ENCODE measurements around the gene PRPSAP1. TPM values are rescaled to one million over a fixed set of nuclear protein-coding genes. Genes with fewer than 3 reads are reported as not detected.

PRPSAP1 gene
- total RNA-seq, 2 experiments from 2014 or later: 53.3 to 111 TPM

DNA sequence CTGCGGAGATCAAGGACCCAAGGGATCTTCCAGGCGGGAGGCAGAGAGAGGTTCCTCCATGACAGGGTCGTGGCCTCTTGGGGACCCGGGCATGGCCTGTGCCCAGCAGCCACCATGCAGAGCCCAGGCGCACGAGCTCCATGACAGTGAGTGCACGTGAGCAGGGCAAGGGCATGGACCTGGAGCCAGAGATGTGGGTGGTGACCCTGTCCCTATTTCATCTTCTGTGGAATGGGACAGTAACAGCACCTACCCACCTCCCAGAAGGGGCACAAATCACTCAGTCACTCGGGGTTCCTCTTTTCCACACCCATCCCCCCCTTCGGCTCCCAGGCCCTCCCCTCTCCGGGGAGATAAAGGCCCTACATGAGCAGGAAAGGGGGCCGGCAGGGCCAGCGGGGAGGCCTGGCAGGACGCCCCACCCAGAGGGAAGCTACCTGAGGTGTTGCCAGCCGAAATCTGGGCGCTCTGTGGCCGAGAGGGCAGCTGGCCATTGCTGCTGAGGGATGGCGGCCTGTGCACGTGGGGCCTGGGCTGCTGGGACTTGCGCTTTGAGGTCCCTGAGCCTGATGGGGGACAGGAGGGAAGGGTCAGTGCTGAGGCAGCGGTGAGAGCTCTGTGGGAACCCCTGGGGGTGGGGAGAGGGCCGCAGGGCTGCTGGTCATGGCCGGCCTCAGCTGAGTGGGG lies 78.2 kb downstream of the PRPSAP1 start:
- Histone ChIP-seq H3K4me2 (ENCODE audit: low read length) (no peak overlapping the region), H3K79me2 (ENCODE audit: insufficient read depth, low read depth, low read length) (no peaks in the 10 kb centered on the region), H3K4me3 (ENCODE audit: low read depth, low read length, poor library complexity, severe bottlenecking) (no peak overlapping the region), H3K36me3 (ENCODE audit: insufficient read depth, low read length) (peaks cover 4% of the 10 kb centered on the region; the same call in 1 of the 2 replicates), H3K9me3 (ENCODE audit: low read length) (no peaks in the 10 kb centered on the region), H4K20me1 (ENCODE audit: insufficient read depth, low read length) (no peaks in the 10 kb centered on the region), H2AFZ (ENCODE audit: low read length) (no peak overlapping the region), H3K4me1 (ENCODE audit: insufficient read depth, low read length, poor library complexity, severe bottlenecking) (peaks cover 48% of the 10 kb centered on the region), H3K27ac (ENCODE audit: low read depth, low read length, poor library complexity, severe bottlenecking) (no peak overlapping the region), H3K9me2 (ENCODE audit: insufficient read depth, low read length) (no peaks in the 10 kb centered on the region)
- TF ChIP-seq EZH2phosphoT487 (IDR thresholded peaks at IDR 0.05; ENCODE audit: borderline replicate concordance, low read depth, low read length) (no peak), CTCF (conservative IDR thresholded peaks at IDR 0.05; ENCODE audit: low read length) (no peak)
- no peak for DNase-seq (ENCODE audit: low spot score)
- no TSS peak for BruUV-seq (replicated peaks)
- POLR2A ChIA-PET: interaction anchor here (0.8 to 7.6 kb wide), 4 partner anchors 11 to 148 kb away, joined by 3 to 72 read pairs (median 5); partner anchors contain the start of gene UBALD2
- intact Hi-C loops (cut with micrococcal nuclease; ENCODE audit: unreplicated experiment): loop anchor here (5.0 kb wide), 1 partner anchor 263 kb away; no protein-coding TSS in a partner anchor
- CTCF ChIA-PET (ENCODE audit: unreplicated experiment): interaction anchor here (0.5 to 1.3 kb wide), 5 partner anchors 20 to 250 kb away, joined by 3 to 4 read pairs (median 3); no protein-coding TSS in a partner anchor

- no peak overlapping the region for H3K27ac ChIP-seq (ENCODE audit: low read depth, low read length, poor library complexity, severe bottlenecking)
- no peak overlapping the region for H2AFZ ChIP-seq (ENCODE audit: low read length)
Measured at GRCh38 chr17:76274112-76274956, 79.4 kb downstream of the PRPSAP1 start.

More at GRCh38 chr17:76274112-76274956, 79.4 kb downstream of the PRPSAP1 start:
- H3K36me3 ChIP-seq (ENCODE audit: insufficient read depth, low read length): peaks cover 11% of the 10 kb centered on the region; the same call in 1 of the 2 replicates
- ChIA-PET CTCF (ENCODE audit: unreplicated experiment) (interaction anchor here (0.7 to 1.7 kb wide), 5 partner anchors 13 to 249 kb away, joined by 3 to 4 read pairs (median 3); no protein-coding TSS in a partner anchor), POLR2A (interaction anchor here (0.8 to 7.6 kb wide), 5 partner anchors 9 to 147 kb away, joined by 3 to 72 read pairs (median 3); partner anchors contain the start of gene UBALD2)
- H3K9me3 ChIP-seq (ENCODE audit: low read length): no peaks in the 10 kb centered on the region
- peak overlapping the region; percentile 77; the same call in 1 of the 2 replicates for H3K4me2 ChIP-seq (ENCODE audit: low read length)
- no TSS peak for BruUV-seq (replicated peaks)
- H3K4me1 ChIP-seq (ENCODE audit: insufficient read depth, low read length, poor library complexity, severe bottlenecking): peaks cover 60% of the 10 kb centered on the region
- H3K4me3 ChIP-seq (ENCODE audit: low read depth, low read length, poor library complexity, severe bottlenecking): no peak overlapping the region
- no peaks in the 10 kb centered on the region for H4K20me1 ChIP-seq (ENCODE audit: insufficient read depth, low read length)
- DNase-seq (ENCODE audit: low spot score): peak; percentile 38
- H3K79me2 ChIP-seq (ENCODE audit: insufficient read depth, low read depth, low read length): peaks cover 6% of the 10 kb centered on the region; the same call in 1 of the 2 replicates
- intact Hi-C loops (cut with micrococcal nuclease; ENCODE audit: unreplicated experiment): no loop called here
- no peaks in the 10 kb centered on the region for H3K9me2 ChIP-seq (ENCODE audit: insufficient read depth, low read length)
- TF ChIP-seq EZH2phosphoT487 (IDR thresholded peaks at IDR 0.05; ENCODE audit: borderline replicate concordance, low read depth, low read length): no peak
- TF ChIP-seq CTCF (conservative IDR thresholded peaks at IDR 0.05; ENCODE audit: low read length): no peak
